Immature natural killer cell (primary cell): ENCODE measurements around the gene FOXL2NB. TPM values are rescaled to one million over a fixed set of nuclear protein-coding genes. Genes with fewer than 3 reads are reported as not detected.
A peak's percentile ranks its signal among the peaks of the same experiment; 100 is the strongest.

Experiments used
- DNase-seq, 3 donors: peaks; one replicate each; pipeline ENCODE4 v3.0.0; 2022; ENCODE audit warnings: mixed read lengths in 1 of 3
- H3K27ac Mint-ChIP-seq, 6 donors: one replicate each; pipeline ENCODE4 v1.8.0; 2020; ENCODE audit warnings: mixed read lengths in 6 of 6, mild to moderate bottlenecking in 5 of 6, inconsistent platforms in 4 of 6, moderate library complexity in 3 of 6
- H3K27me3 Mint-ChIP-seq, 3 donors: one replicate each; pipeline ENCODE4 v1.8.0; 2020 to 2021; ENCODE audit warnings: low read depth in 3 of 3, mild to moderate bottlenecking in 3 of 3, mixed read lengths in 3 of 3, moderate library complexity in 3 of 3, inconsistent platforms in 1 of 3
- H3K36me3 Mint-ChIP-seq, 3 donors: one replicate each; pipeline ENCODE4 v1.8.0; 2020; ENCODE audit warnings: mixed read lengths in 3 of 3, inconsistent platforms in 2 of 3, mild to moderate bottlenecking in 2 of 3
- H3K4me1 Mint-ChIP-seq, 2 donors: one replicate each; pipeline ENCODE4 v1.8.0; 2020; ENCODE audit warnings: inconsistent platforms in 2 of 2, mild to moderate bottlenecking in 2 of 2, mixed read lengths in 2 of 2, moderate library complexity in 1 of 2
- H3K4me3 Mint-ChIP-seq, 5 donors: one replicate each; pipeline ENCODE4 v1.8.0; 2020; ENCODE audit warnings: mild to moderate bottlenecking in 5 of 5, mixed read lengths in 5 of 5, inconsistent platforms in 3 of 5, moderate library complexity in 3 of 5
- H3K9me3 Mint-ChIP-seq, 6 donors: one replicate each; pipeline ENCODE4 v1.8.0; 2020; ENCODE audit warnings: mild to moderate bottlenecking in 6 of 6, mixed read lengths in 6 of 6, inconsistent platforms in 4 of 6, moderate library complexity in 3 of 6
- polyA plus RNA-seq, 3 donors: library from polyadenylated mRNA; unstranded; fragments of 300-500 nt; fragmentation: Illumina TruSeq; gene quantifications; one replicate each; pipeline ENCODE4 v1.2.3, GENCODE V29; 2021

The FOXL2NB gene
- polyA plus RNA-seq, 3 donors from 2014 or later = not detected

DNA sequence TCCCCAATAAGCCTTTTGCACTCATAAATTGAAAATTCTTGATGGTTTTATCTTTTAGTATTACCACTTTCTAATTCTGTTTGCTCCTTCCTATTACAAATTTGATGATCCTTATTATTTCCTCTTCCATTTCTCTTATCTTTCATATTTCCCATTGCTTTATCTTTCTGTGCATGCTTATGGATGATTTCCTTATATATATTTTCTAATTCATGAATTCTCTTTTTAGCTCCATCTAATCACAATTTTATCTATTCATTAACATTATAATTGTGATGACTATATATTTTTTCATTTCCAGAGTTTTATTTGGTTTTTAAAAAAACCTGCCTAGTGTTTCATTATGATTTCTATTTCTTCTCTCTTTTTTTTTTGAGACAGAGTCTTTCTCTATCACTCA lies 17.9 kb downstream of the FOXL2NB start:
- Mint-ChIP-seq H3K27ac (no peak overlapping the region), H3K4me3 (no peak overlapping the region), H3K36me3 (peaks cover 0 to 3% (median 0%) of the 10 kb centered on the region in 3 donors), H3K4me1 (peaks cover 14 to 16% of the 10 kb centered on the region in 2 donors), H3K27me3 (peaks cover 4 to 23% (median 14%) of the 10 kb centered on the region in 3 donors), H3K9me3 (peaks cover 0 to 21% (median 19%) of the 10 kb centered on the region in 6 donors)
- DNase-seq = no peak

DNA sequence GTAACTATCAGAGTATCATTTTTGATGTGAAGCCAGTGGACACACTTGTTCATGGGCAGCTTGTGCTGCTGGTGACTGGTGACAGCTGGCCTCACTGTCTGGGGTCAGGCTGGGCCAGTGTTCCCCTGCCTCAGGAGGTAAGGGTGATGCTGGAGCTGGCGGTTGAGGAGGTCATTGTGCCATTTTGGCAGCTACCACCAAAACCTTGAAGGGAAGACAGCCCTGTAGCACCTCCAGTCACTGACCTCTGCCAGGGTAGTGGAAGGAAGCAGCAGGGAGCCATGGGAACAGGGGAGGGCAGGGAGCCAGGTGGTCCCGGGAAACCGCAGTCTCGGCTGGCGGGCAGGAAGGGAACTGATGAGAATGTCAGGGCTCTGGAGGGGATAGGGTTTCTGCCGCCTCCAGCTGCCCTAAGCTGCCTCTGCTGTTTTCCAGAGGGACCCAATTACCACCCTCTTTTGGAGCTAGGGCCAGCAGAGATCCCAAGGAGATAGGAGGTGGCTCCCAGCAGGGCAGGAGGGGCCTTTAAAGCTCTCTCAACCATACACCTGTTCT lies 24.8 kb downstream of the FOXL2NB start:
- Mint-ChIP-seq H3K27ac (peak overlapping the region in 1 of 6 donors; percentile 18), H3K36me3 (no peaks in the 10 kb centered on the region), H3K4me3 (no peak overlapping the region), H3K4me1 (no peaks in the 10 kb centered on the region), H3K27me3 (peaks cover 1 to 14% (median 2%) of the 10 kb centered on the region in 3 donors), H3K9me3 (peaks cover 0 to 1% (median 0%) of the 10 kb centered on the region in 6 donors)
- no peak for DNase-seq

DNA sequence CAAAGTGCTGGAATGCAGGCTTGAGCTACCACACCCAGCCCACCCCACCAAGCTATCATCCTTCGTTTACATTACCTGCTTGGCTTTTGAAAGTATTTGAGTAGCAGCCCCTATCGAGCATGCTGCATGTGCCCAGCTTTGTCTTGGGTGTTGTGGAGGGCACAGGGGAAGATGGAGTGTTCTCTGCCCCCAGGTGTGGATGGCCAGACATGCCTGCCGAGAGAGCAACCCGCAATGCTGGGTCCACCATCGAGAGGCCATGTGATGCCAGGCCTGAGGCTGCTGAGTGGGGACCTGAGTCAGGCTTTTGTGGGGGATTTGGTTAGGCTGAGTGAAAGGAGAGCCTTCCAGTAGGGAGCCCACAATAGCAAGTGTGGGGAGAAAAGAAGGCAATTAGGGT lies 25.9 kb downstream of the FOXL2NB start:
- Mint-ChIP-seq H3K4me1 (no peaks in the 10 kb centered on the region), H3K9me3 (peaks cover 0 to 1% (median 0%) of the 10 kb centered on the region in 6 donors), H3K4me3 (no peak overlapping the region), H3K27me3 (peaks cover 0 to 12% (median 2%) of the 10 kb centered on the region in 3 donors), H3K27ac (no peak overlapping the region), H3K36me3 (no peaks in the 10 kb centered on the region)
- DNase-seq = no peak

DNA sequence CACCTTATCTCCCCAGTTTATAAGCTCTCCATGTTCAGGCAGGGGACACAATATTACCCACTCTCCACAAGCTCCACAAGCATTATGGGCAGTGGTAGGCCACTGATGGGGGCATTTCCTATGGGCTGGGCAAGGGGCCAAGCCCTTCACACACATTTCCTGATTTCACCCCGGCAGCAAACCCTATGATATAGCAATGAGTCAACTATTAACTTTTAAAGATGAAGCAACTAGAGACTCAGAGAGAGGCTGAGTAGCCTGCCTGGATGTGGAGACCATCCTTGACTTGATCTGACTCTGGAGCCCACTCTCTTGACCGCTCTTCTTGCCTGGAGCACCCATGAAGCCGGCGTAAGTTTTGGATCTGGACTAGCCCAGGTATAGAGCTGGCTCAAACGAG lies 27.4 kb downstream of the FOXL2NB start:
- no peaks in the 10 kb centered on the region for H3K36me3 Mint-ChIP-seq
- no peak overlapping the region for H3K4me3 Mint-ChIP-seq
- H3K9me3 Mint-ChIP-seq = peaks cover 0 to 1% (median 0%) of the 10 kb centered on the region in 6 donors
- DNase-seq = no peak
- H3K4me1 Mint-ChIP-seq = no peaks in the 10 kb centered on the region
- H3K27ac Mint-ChIP-seq = no peak overlapping the region
- H3K27me3 Mint-ChIP-seq = peaks cover 0 to 15% (median 2%) of the 10 kb centered on the region in 3 donors

DNA sequence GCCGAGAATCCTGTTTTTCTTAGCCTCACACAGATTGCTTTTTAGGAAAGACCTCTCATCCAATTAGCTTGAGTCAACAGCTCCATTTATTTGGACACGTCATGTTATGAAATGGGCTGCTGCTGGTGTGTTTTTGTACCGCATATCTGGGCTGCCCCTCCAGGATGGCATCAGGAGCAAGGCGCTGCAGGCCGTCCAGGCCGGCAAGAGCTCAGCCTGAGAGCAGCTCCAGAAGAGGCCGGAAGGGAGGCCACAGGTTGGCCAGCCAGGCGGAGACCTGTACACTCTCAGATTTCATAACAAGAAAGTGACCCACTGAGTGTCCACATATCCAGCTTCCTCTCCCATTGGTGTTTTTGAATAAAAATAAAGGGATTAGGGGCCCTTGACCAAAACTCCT lies 28.3 kb downstream of the FOXL2NB start:
- H3K27me3 Mint-ChIP-seq = peaks cover 0 to 10% (median 0%) of the 10 kb centered on the region in 3 donors
- peaks cover 0 to 1% (median 0%) of the 10 kb centered on the region in 6 donors for H3K9me3 Mint-ChIP-seq
- DNase-seq = no peak
- no peak overlapping the region for H3K4me3 Mint-ChIP-seq
- no peaks in the 10 kb centered on the region for H3K4me1 Mint-ChIP-seq
- no peak overlapping the region for H3K27ac Mint-ChIP-seq
- no peaks in the 10 kb centered on the region for H3K36me3 Mint-ChIP-seq

DNA sequence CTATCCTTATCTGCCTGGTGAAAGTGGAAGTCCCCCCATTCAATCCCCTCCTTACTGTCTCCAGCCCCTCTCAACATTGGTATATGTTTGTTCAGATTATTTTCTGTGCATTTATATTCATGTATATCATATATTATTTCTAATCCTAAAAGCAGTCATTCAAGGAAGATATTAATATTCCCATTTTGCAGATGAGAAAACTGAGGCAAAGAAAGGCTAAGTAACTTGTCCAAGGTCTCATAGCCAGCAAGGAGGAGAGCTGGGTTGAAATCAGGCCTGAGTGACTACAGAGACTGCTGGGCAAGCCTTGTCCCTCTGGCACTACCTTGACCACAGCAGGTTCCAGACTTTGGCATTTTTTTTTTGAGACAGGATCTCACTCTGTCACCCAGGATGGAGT lies 29.0 kb downstream of the FOXL2NB start:
- peaks cover 0 to 1% (median 0%) of the 10 kb centered on the region in 6 donors for H3K9me3 Mint-ChIP-seq

DNA sequence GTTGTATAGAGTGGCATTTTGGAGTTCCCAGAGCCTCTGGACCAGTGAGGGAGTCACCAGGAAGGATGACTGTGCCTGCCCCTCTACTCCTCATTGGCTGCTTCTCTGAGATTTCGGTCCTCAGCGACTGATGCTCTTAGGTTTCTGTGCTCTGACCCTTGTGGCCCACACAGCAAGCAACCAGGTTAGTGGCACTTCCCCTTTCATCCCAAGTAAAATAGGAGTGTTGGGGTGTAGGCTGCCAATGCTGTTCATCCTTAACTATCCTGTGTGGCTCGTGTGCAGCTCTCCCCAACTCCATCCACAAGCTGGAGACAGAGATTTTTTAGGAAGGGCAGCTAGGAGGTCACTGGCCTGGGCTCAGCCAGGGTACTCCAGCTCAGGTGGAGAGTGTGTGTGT lies 37.8 kb downstream of the FOXL2NB start:
- H3K27ac Mint-ChIP-seq = no peak overlapping the region
- no peaks in the 10 kb centered on the region for H3K4me1 Mint-ChIP-seq
- no peak for DNase-seq

More for the DNA sequence above, 29.0 kb downstream of the FOXL2NB start:
- Mint-ChIP-seq H3K27ac (no peak overlapping the region), H3K4me1 (no peaks in the 10 kb centered on the region), H3K27me3 (peaks cover 0 to 8% (median 0%) of the 10 kb centered on the region in 3 donors), H3K4me3 (no peak overlapping the region), H3K36me3 (no peaks in the 10 kb centered on the region)
- no peak for DNase-seq

DNA sequence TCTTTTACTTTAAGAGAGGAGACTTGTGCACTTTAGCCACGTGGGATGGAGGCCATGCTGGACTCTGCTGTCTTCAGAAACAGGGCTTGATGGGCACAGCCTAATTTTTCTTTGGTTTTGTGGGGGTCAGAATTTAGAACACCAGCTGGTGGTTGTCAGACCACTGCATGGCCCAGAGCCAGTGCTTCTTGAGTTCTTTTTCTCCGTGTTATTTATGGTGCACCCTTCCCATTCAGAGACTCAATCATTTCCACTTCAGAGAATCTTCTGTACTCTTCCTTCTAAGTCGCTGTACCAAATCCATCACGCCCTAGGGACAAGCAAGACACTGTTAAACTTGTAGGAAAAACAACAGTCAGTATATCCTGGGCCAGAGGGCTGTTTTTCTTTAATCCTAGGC lies 38.9 kb downstream of the FOXL2NB start:
- no peaks in the 10 kb centered on the region for H3K4me1 Mint-ChIP-seq

More for the DNA sequence above, 37.8 kb downstream of the FOXL2NB start:
- H3K4me3 Mint-ChIP-seq = no peak overlapping the region
- peaks cover 0 to 2% (median 0%) of the 10 kb centered on the region in 6 donors for H3K9me3 Mint-ChIP-seq
- peaks cover 0 to 2% (median 2%) of the 10 kb centered on the region in 3 donors for H3K27me3 Mint-ChIP-seq
- no peaks in the 10 kb centered on the region for H3K36me3 Mint-ChIP-seq

DNA sequence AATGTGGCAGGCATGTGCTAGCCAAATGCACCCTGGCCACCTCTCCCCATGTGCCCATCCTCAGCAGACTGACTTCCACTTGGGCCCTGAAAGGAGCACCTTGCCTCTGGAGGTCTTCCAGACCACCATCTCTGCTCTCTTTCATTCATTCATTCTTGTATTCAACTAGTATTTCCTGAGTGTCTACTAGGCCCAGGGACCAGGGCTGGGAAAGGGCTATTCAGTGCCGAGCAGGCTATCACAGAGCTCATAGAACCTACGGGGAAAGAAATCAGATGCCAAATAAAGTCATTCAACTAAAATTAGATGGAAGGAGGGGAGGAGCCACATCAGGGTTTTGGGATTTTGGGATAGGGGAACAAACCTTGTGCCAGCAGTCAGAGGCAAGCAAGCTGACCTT lies 40.2 kb downstream of the FOXL2NB start:
- H3K4me3 Mint-ChIP-seq = no peak overlapping the region
- DNase-seq = no peak
- H3K4me1 Mint-ChIP-seq = no peaks in the 10 kb centered on the region
- peaks cover 0 to 2% (median 0%) of the 10 kb centered on the region in 6 donors for H3K9me3 Mint-ChIP-seq
- no peak overlapping the region for H3K27ac Mint-ChIP-seq
- no peaks in the 10 kb centered on the region for H3K36me3 Mint-ChIP-seq
- peaks cover 0 to 2% (median 2%) of the 10 kb centered on the region in 3 donors for H3K27me3 Mint-ChIP-seq

More for the DNA sequence above, 38.9 kb downstream of the FOXL2NB start:
- peaks cover 0 to 2% (median 0%) of the 10 kb centered on the region in 6 donors for H3K9me3 Mint-ChIP-seq
- H3K36me3 Mint-ChIP-seq = no peaks in the 10 kb centered on the region
- H3K4me3 Mint-ChIP-seq = no peak overlapping the region
- H3K27me3 Mint-ChIP-seq = peaks cover 0 to 2% (median 2%) of the 10 kb centered on the region in 3 donors
- DNase-seq = no peak
- no peak overlapping the region for H3K27ac Mint-ChIP-seq

DNA sequence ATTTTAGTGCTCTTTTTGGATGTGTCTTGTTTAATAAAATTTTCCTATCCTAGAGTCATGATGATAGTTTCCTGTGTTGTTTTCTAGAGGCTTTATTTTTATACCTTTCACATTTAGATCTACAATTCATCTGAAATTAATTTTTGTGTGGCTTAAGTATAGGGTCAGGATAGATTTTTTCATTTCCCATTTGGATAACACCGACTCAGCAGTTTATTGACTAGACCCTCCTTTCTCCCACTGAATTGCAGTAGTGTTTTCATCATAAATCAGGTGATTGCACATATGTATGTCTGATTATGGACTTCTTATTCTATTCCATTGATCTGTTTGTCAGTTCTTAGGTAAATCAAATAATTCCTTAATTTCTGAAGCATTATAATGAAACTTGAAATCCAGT lies 48.7 kb downstream of the FOXL2NB start:
- H3K27me3 Mint-ChIP-seq = peaks cover 5 to 13% (median 6%) of the 10 kb centered on the region in 3 donors

More for the DNA sequence above, 48.7 kb downstream of the FOXL2NB start:
- Mint-ChIP-seq H3K4me3 (no peak overlapping the region), H3K36me3 (no peaks in the 10 kb centered on the region), H3K9me3 (peaks cover 0 to 3% (median under 1%) of the 10 kb centered on the region in 6 donors), H3K27ac (no peak overlapping the region), H3K4me1 (no peaks in the 10 kb centered on the region)
- DNase-seq = no peak

Other genes with a start within 250 kb of the FOXL2NB start
- gene PIK3CB, start 112.3 kb upstream of the FOXL2NB start, polyA plus RNA-seq = 10 to 100 TPM in 1 of 3 donors, 1 to 10 TPM in 2; 4.6 to 11.7 (median 4.8) TPM
- not detected for gene FOXL2, start 80 bp upstream of the FOXL2NB start, polyA plus RNA-seq
- not detected for gene PRR23A, start 59.1 kb downstream of the FOXL2NB start, polyA plus RNA-seq
- gene PRR23B, start 73.7 kb downstream of the FOXL2NB start, polyA plus RNA-seq = not detected
- gene PRR23C, start 97.7 kb downstream of the FOXL2NB start, polyA plus RNA-seq = not detected